ENCODE data around the gene RNF220.
A peak's percentile ranks its signal among the peaks of the same experiment; 100 is the strongest.

Gene RNF220

GRCh38 chr1:44485934-44486460, 80.9 kb downstream of the RNF220 start:
- no peak overlapping the region for H3K4me3 ChIP-seq (replicated peaks in 1 of 2; ENCODE audit: low read depth in 2 of 2, low read length in 2 of 2)
- TF ChIP-seq, protein P1, sequence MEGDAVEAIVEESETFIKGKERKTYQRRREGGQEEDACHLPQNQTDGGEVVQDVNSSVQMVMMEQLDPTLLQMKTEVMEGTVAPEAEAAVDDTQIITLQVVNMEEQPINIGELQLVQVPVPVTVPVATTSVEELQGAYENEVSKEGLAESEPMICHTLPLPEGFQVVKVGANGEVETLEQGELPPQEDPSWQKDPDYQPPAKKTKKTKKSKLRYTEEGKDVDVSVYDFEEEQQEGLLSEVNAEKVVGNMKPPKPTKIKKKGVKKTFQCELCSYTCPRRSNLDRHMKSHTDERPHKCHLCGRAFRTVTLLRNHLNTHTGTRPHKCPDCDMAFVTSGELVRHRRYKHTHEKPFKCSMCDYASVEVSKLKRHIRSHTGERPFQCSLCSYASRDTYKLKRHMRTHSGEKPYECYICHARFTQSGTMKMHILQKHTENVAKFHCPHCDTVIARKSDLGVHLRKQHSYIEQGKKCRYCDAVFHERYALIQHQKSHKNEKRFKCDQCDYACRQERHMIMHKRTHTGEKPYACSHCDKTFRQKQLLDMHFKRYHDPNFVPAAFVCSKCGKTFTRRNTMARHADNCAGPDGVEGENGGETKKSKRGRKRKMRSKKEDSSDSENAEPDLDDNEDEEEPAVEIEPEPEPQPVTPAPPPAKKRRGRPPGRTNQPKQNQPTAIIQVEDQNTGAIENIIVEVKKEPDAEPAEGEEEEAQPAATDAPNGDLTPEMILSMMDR (IDR thresholded peaks at IDR 0.05; ENCODE audit: low read depth, low read length): no peak
- peak in 1 of 2 donors; percentile 26 for DNase-seq (ENCODE audit: low read depth in 2 of 2)

DNA sequence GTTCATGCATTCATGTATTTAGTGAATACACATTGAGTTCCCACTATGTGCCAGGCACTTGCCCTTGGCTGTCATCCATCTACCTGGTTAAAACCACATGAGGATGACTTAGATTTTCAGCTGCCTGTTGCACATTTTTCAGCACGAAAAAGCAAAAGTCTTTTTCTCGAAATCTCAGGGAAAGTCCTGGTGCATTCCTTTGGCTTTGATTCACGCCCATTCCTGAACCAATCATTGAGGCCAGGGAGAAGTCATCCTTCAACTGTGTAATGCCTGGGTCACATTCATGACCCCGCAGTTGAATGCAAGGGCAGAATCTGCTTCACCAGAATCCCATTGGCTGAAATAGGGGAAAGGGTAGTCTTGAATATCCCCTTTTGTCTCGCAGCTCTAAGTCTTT, 84.4 kb downstream of the RNF220 start:
- DNase-seq (ENCODE audit: low read depth in 2 of 2): peak; percentile 17 to 74
- TF ChIP-seq, protein P1 (IDR thresholded peaks at IDR 0.05; ENCODE audit: low read depth, low read length): no peak

DNA sequence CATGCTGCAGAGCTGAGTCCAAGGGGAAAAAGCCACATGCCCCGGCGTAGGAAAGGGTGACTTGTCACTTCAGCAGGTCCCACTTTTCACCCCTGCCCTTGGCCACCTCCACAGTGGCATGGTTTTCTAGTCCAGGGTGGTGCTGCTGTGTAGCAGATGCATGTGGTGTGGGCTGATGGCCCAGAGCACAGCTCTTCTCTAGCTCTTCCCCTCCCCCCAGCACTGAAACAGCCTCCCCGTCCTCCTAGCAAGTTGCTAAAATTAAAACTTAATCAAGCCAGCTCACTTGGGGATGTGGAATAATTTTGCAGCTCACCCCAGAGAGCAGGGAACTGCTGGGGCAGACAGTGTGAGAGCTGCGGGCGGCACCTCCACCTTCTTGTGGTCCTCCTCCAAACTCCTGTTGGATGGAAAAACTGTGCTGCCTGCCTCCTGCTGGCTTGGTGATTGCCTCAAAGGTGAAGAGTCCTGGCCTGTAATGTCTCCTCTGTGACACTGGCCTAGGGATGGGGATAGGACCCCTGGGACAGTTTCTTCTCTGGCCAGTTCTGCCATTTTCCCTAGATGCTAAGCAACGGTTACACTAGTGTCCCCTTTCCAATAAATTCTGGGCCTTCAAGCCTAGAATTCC, 91.6 kb downstream of the RNF220 start:
- no peak overlapping the region for H3K4me3 ChIP-seq (replicated peaks in 1 of 2; ENCODE audit: low read depth in 2 of 2, low read length in 2 of 2)
- TF ChIP-seq, protein P1 (IDR thresholded peaks at IDR 0.05; ENCODE audit: low read depth, low read length): no peak
- DNase-seq (ENCODE audit: low read depth in 2 of 2): no peak

More for the DNA sequence above, 84.4 kb downstream of the RNF220 start:
- H3K4me3 ChIP-seq (replicated peaks in 1 of 2; ENCODE audit: low read depth in 2 of 2, low read length in 2 of 2): no peak overlapping the region

DNA sequence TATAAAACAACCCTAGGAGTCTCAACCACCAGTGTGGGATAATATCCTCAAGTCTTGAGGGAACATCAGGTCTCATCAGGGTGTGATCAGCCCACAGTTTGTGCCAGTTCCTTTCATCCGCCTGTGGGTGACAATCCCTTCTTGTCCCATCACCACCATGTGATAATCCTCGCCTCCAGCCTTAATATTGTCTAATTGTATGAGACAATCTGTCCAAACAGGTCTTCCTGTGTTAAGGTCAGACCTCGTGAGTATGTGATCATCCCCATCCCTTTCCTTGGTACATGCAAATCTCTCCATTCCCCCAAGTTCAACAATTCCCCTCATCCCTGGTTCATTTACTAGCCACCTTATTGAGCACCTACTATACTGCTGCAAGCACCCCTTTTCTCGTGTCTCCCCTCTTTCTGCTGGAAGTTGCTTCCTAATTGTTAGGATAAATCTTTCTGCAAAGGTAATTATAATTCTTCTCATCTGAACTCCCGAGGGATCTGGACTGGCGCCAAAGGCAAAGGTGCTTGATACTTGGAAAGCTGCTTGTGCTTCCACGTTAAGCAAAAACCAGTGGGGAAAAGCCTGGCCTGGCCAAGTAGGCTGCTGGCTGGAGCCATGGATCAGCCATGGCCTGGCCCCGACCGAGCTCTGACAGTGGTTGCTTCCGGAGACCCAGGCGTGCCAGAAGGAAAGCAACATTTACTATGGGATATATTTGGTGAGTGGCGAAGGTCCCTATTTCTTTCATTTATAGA, 92.5 kb downstream of the RNF220 start:
- TF ChIP-seq, protein P1 (IDR thresholded peaks at IDR 0.05; ENCODE audit: low read depth, low read length): no peak
- no peak for DNase-seq (ENCODE audit: low read depth in 2 of 2)
- H3K4me3 ChIP-seq (replicated peaks in 1 of 2; ENCODE audit: low read depth in 2 of 2, low read length in 2 of 2): no peak overlapping the region

GRCh38 chr1:44499306-44499705, 94.3 kb downstream of the RNF220 start:
- H3K4me3 ChIP-seq (replicated peaks in 1 of 2; ENCODE audit: low read depth in 2 of 2, low read length in 2 of 2): no peak overlapping the region
- DNase-seq (ENCODE audit: low read depth in 2 of 2): no peak

DNA sequence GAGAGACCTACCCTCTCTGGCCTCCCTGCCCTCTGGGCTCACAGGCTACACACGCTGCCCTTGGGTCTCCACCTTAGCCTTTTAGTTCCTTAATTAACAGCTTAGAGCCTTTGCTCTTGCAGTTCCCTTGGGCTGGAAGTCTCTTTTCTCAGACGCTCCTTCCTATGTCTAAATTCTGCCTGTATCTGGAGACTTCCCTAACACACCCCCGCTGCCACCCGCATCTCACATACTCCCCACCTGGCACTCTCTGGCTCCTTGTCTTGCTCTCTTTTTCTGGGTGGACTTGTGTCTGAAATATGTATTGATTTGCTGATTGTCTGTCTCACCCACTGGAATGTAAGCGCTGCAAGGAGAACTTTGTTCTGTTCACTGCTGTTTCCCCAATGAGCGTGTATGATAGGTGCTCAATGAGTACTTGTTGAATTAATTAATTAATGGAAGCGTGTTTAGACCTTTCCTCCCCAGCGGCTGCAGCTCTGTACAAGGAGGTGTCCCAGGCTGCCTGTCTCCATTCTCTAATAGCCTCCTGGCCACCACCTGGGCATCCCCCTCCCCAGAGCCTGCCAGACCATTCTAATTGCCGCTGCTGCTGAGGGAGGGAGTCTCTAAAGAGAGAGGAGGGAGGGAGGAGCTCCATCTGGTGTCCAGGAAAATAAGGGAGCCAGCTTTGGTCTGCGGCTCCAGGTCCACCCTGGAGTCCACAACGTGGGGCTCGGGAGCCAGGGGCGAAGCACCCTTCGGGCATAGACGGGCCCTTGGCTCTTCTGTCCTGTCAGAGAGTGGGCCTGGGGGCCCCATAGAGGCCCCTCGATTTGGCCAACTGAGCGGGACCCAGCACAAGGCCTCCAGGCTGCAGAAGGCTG, 95.4 kb downstream of the RNF220 start:
- TF ChIP-seq, protein P1 (IDR thresholded peaks at IDR 0.05; ENCODE audit: low read depth, low read length): peak; percentile 62
- H3K4me3 ChIP-seq (replicated peaks in 1 of 2; ENCODE audit: low read depth in 2 of 2, low read length in 2 of 2): no peak overlapping the region
- DNase-seq (ENCODE audit: low read depth in 2 of 2): peak; percentile 41 to 47

More at GRCh38 chr1:44499306-44499705, 94.3 kb downstream of the RNF220 start:
- TF ChIP-seq, protein P1 (IDR thresholded peaks at IDR 0.05; ENCODE audit: low read depth, low read length): no peak

Data from cardiac fibroblast (primary cell).